IPS-NIHi7 (cell line): ENCODE results near the gene EFNB2.

Experiments
- DNase-seq: peaks from one replicate; pipeline ENCODE4 v3.0.0; 2012; ENCODE audit warnings: mixed read lengths; ENCODE audit errors: extremely low spot score

Gene EFNB2

DNA sequence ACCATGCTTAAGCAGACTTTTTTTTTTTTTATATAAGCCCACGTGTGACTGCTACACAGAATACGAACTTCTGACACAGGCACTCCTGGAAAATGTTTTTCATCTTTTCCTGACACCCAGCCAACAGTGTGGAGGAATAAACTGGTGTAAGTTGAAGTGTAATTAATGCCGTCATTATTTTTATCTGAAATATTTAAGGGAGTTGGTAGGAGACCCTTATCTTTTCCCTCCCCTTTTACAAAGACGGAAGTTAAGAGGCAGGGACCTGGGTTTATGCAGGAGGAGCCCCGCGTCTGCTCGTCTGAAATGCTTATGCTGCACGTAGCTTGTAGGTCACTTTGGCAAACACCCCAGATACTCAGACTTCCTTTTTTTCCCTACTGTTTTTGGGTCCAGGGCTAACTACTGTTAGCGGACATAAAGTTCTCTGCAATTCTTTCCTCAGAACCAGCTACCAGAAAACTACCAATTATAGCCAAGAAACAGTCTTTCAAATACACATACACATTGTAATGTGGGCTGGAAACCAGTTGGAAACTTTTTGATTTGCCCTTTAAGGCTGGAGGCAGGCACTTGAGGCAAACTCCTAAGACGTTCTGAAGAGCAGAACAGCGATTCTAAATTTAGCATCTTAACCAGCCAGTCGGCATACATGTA lies 50.8 kb downstream of the EFNB2 start:
- no peak for DNase-seq

DNA sequence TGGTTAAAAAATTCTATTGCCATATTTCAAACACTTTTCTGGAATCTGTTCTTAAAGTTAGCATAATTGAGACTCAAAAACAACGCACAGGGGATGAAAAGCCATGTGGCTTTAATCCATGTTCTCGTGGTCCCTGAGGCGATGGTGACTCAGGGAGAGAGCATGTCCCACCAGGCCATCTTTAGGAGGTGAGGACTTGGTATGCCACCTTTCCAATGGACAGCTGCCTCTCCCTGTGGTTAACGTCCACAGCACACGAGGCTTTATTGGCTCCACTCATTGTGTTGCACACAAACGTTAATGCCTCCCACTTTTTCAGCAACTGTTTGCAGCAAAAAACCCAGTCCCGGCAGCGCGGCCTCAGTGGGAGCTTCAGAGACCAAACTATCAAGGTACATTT lies 51.4 kb downstream of the EFNB2 start:
- DNase-seq, result no peak

DNA sequence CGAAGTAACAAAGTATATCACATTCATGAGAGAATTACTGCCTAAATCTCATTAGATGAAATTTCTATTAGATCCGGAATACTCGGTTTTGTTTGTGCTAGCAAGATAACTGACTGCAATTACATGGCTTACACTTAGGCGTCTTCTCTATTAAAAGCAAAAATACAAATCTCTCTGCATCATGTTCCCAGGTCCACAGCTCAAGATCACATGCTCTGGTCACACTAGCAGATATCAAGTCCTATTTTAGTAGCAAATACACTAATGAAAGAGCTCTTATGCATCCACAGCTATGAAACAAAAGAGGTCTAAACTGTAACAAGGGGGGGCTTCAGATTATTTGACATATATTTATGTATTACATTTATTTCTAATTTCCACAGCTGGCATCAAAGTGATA lies 53.5 kb downstream of the EFNB2 start:
- DNase-seq, result no peak

DNA sequence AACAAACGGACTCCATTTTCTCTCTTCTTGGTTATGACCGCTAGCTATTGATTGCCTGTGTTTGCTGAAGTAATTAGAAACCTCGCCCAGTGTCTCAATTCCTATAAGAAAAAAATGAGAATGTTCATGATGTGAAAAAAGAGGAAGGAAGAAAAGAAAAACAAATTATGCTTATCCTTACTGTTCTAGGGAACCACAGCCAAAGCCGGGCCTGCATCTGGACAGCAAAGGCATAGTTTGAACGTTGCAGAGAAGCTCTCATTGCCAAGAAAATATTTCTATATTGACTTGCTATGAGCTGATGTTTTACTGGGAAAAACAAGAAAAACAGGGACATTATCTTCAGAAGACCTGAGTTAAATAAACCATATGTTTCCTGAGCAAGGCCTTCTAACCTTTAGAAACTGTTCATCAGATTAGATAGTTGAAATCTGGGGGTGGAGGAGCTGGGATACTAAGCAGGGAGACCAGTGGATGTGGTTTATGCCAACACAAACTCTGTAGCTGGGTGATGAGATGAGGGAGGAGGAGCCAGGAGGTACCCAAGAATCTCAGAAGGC lies 55.0 kb downstream of the EFNB2 start:
- no peak for DNase-seq

DNA sequence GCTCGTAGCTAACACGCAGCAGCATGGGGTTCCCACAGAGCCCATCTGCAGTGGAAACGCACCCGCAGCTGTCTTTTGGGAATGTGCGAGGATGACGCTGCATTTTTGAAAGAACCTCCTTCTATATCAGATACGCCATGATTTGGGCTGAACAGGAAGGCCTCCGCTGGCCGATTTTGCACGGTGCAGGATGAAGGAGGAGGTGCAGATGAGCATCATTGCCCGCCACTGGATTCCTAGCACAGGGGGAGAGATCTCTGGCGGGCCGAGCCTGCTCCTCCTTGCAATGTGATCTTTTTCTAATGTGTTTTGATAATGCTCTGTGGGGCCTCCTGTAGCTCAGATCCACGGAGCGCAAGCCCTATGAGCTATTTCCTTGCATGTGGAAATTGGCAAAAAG lies 55.5 kb downstream of the EFNB2 start:
- DNase-seq, result no peak

DNA sequence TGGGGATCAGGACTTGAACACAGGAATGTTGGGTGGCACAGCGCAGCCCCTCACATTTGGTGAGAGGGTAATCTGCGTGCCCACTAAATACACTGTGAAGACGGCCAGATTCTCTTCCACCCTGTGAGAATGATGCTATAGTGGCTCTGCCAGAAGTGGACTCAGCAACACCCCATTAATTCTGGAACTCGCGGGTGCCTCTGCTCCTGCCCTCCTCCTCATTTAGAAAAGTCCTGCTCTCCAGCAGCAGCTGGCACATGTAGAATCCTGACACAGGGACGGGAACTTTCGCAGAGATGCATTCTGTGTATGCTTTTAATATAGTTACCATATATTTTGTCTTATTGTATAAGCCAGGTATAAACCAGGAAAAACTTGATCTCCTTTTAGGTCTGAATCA lies 57.3 kb downstream of the EFNB2 start:
- no peak for DNase-seq

DNA sequence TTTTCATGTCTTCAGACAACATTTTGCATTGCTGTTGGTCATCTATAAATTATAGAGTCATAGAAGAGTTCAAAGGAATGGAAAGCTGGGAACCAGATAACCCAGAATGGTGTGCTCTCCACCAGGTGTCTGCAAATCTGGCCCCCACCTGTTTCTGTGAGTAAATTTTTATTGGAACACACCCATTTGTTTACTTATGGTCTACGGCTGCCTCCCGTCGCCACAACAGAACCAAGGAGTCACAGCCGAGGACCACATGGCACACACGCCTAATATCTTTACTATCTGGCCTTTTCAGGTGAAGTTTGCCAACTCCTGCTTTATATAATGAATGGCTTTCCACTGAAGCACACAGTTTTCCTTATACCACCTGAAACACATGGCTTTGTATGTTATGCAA lies 58.2 kb downstream of the EFNB2 start:
- DNase-seq, result no peak

DNA sequence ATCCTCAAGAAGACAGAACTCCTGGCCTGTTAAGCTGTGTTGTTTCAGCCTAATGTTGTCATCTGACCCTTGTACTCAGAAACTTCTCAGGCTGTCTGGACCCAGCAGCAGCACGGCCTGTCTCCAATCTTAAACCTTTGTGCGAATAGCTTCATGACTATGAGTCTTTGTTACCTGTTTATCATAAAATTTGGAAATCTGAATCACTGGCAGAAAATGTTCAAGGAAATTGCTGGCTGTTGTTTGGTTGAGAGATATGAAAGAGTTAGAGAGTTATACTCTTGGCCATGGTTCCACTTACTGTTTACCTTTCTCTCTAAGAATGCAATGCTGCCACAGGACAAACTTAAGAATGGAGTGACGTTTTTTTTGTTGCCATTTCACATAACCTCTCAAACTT lies 59.6 kb downstream of the EFNB2 start:
- DNase-seq, result no peak

DNA sequence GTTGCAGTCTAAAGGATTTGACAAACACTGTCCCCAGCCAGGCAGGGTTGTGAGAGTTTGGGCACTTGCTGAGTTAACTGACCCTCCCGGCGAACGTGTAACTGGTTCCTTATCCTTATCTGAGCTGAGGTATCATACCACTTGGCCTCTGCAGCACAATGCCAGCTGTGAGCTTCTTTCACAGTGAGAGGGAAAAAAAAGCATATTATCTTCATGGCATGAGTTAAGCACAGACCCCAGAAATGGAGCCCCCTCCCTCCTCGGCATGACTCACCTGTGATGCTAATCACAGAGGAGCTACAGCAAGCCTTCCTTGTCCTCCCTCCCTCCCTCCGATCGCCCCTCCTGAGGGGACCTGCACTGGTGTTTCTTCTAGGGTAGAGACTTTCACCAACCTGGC lies 60.5 kb downstream of the EFNB2 start:
- no peak for DNase-seq

DNA sequence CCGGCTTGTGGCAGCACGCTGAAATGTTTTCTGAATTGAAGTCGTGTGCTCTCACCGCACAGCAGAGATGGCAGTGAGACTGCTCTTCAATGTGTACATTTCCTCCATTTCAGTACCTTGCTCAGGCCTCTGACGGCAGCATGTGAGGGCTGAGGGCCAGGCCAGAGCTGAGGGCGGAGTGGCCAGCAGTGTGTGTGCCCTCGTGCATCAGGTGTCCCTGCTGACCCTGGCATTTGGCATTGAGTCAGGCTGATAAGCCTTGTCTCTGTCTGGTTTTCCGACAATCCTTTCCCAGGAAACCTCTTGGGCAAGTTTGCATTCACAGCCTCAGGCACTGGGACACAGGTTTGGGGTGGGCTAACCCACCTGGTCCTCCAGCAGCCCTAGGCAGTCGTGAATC lies 62.3 kb downstream of the EFNB2 start:
- no peak for DNase-seq

DNA sequence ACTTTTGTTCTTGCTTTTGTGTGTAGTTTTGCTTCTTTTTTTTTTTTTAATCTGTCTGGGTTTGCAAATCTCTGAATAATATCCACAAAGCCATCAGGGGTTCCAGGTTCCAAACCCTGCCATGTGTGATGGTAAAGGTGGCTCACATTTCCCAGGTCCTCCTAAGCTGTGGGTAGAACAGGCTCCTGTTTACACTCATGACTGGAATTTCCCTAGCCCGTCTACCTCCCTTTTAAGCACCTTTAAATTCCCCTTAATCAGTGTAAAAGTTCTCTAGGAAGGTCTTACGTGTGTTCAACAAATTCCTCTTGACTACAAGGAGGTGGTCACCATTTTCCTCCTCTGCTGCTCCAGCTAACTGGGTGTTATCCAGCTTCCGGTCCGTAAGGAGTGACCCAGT lies 62.8 kb downstream of the EFNB2 start:
- no peak for DNase-seq

DNA sequence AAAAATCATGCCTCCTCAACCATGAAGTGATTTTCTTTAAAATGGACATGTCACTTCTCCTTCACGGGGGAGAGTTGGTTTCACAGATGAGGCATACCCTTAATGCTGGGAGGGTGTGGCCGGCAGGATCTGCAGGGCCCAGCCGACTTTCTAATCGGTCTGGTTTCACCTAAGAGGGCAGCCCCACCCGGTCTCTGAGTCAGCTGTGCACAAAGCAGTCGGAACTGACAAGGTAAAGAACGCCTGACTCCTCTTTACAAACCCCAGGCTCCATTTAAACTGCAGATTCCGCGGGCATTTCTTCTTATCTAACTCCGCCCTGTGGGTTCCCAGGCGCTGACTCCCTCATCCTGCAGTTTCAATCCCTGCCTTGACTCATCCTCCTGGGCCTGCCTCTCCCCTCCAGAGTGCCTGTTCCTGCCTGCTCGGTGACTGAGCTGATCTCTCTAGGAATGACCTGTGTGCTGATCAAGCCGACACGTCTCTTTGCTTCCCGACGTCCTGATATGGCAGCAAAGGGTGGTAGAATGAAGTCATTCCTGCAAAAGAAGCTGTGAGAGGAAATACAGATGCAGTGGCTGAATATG lies 63.4 kb downstream of the EFNB2 start:
- peak; percentile 85 for DNase-seq

DNA sequence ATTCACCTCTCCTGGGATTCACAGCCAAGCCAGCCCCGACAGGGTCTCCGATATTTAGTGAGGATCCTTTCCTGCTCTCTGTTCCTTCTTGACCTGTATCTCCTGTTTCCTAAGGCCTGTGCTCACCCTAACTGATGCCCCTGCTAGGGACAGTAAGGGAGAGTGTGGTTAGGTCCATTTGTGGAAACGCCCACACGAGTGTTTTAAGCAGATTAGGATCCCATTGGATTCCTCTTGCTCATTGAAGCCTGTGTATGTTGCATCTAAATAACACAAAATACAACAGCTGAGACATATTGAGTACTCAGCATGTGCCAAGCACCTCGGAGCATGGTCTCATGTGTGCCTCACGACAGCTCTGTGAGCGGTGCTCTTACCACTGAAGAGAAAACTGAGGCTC lies 64.9 kb downstream of the EFNB2 start:
- DNase-seq, result no peak

DNA sequence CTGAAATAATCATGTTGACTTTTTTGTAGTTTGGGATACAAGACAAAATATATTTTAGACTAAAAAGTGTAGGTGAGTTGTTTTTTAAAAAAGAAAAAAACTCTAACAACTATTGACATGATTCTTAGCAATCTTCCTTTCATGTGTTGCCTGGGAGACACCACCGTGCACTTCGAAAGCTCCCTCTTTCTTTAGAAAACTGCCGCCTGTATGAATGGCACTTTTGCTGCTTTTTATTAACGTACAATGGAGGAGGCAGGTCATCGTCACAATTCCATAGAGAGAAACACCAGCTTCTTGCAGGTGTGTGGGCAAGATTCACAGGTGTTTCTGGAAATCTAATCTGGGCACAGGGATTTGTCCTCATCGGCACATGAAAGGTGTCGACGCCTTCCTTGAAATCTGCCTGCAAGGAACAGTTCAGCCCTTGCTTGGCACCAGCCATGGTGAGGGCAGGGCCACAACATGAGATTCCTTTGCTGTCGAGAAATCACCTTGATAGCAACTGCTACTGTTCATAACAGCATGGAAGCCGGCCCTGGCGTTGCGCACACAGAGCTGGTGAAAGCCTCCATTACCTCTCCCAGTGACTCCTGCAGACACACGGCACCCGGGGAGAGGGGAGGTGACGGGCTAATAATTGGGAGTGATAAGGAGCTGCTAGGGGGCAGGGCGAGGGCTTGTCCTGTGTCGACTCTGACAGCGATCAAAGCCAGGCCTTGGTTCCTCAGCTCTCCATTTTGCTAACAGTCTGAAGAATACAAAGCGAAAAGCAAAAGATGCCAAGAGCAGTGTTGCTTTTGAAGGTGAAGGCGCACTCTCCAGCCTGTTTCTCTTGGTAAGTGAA lies 66.5 kb downstream of the EFNB2 start:
- DNase-seq, result peak; percentile 40

DNA sequence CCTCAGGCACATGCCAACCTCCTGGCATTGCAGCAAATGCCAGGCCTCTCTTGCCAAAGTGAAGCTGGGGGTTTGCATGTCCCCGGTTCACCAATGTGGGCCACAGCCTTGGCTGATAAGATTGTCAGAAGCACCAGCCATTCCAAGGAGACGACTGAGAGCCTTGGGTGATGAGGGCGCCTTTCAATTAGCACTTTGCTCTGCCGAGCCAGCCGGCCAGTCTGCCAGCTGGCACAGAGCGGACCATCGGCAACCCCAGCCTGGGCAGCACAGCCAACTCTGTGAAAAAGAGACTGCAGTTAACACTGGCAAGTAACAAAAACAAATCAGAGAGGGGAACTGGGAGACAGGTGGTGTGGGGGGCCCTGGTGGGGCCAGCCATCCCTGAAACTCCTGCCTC lies 67.3 kb downstream of the EFNB2 start:
- DNase-seq, result no peak

DNA sequence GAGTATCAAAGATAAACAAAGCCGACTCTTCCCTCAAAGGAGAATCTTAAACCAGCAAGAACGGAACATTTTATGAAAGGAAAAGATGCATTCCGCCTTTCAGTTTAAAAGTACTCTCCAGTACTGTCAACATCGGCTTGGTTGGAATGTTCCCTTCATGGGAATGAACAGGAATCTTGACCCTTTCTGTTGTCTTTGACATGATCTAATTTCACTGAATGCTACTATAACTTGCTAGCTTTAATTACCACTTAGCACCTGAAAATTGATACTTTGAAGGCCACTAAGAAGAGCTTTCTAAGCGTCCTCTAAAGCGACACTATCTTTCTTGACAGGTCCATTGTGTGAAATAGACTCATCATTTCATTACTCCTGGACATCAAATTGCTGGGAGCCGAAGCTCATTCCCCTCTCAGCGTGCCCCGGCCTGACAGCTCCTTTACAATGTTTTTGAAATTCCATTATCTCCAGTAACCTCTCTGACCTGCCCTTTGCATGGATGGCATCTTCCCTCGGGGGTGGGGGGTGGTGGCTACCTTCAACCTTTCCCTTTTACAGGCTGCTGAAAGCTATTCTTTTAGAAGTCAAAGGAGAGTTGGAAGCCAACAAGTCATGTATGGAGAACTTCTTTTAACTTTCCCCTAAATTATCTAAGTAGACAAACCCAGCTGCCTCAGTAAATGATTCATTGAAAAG lies 67.9 kb downstream of the EFNB2 start:
- peak; percentile 33 for DNase-seq

DNA sequence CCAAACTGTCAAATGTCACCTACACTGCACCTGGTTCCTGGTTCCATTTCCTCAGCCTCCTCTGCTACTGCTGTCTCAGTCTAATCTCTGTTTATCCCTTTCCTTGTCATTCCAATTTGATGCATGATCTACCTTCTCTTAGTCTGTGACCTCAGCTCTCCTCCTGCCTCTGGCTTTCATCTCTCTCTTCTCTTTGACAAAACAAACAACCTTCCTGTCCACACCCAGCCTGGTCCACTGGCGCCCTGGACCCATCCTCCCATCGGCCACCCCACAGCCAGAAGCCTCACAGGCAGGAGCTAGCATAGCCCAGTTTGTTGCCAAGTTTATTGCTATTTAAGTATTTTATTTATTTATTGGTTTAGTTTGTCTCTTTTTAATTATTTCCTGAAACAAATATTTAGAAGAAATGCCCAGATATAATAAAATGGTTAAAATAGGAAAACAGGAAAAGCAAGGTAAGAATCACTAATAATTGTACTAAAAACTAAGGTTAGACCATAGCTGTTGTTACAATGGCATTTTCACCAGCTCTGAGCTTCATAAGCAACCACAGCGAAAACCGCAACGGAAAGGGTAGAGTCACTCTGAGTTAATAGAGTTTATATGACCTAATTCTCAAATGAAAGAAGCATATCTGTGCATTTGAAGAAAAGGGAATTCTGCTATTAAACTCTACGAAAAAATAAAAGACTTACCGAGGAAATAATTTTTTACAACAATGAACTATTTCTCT lies 68.6 kb downstream of the EFNB2 start:
- no peak for DNase-seq

DNA sequence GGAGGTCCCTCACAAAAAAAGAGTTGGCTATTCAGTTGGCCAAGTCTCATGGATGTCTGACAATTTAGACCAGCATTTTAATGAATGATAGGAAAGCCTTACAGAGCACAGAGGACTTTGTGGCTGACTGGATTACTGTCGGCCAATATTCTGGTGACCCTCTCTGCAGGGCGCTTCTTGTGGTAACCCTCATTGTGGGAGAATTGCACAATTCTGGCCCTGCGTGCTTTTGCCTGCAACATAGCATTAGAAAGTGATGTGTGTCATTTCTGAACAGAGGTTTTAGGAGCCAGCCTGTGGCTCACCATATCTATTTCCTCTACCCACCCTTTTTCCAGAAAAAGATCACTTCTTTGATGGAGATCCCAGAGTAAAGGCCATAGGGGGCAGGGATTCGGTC lies 71.4 kb downstream of the EFNB2 start:
- no peak for DNase-seq

DNA sequence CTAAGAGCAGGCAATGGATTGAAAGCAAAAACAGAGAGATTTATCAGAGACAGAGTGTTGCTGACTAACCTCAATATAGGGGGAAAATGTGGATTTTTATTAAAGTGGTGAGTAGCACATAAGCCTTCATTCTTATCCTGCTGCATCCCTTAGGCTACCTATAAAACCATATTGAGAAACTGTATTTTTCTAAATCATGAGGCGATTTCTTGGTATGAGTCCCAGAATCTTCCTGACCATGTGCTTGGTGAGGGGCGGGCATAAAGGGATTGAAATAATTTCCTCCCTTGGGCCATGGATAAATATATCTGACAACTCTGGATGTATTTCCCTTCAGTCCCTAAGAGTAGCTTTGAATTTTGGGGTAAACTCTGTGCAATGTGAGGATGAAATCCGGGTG lies 72.8 kb downstream of the EFNB2 start:
- no peak for DNase-seq

DNA sequence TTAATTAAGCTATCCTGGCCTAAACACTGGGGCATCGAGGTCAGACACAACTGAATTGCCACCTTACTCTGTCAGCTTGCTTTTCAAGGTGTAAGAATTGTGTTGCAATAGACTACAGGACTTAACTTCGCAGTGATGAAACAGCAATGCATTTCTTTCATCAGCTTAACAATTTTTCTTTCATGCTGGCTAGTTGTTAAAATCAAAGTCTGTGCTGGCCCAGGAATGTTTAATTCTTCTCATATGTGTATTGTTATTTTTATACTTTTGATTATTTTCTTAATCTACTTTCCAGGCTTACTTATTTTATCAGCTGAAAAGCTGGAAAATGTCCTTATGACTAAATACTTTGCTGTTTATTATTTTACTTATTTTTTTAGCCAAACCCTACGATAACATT lies 79.7 kb downstream of the EFNB2 start:
- DNase-seq, result no peak

DNA sequence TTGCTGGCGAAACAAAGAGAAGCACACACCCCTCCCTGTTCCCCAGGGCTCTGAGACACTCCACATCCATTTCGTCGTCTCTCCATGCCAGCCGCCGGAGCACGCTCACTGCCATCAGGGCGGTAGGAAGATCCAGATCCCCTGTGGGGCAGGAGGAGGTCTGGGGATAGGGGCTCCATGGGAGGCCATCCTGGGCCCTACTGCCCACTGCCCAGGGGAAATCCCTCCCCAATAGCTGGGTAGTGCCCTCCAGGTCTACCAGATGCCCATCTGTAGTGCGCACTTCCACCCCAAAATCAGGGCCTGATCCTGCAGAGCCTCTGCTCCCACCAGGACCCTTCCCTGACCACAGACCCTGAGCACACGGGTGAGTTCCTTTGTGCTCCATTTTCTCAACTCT lies 80.3 kb downstream of the EFNB2 start:
- DNase-seq, result no peak

DNA sequence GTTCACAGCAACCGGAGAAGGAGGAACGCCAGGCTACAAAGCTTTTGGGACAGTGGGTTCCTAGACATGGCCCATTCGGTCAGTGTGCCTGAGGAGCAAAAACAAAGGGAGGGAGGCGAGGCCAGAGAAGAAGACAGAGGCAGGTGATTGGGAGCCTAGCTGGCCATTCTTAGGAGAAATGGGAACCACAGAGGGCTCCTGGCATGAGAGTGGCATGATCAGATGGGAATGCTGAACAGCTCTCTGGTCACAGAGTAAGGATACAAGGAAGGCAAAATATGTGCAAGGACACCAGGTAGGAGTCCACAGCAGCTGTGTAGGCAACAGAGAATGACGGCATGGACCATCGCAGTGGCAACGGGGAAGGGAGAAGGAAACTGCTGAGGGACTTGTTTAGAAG lies 82.4 kb downstream of the EFNB2 start:
- no peak for DNase-seq
